Measurements from ENCODE around the gene CSTPP1. TPM values are rescaled to one million over a fixed set of nuclear protein-coding genes. Genes with fewer than 3 reads are reported as not detected.

The CSTPP1 gene
- total and polyA plus RNA-seq, 2 of the 8 experiments (the other 6 are each of a cell fraction or from before 2014, with no cell fraction given), result 24.2 to 28.7 TPM

DNA sequence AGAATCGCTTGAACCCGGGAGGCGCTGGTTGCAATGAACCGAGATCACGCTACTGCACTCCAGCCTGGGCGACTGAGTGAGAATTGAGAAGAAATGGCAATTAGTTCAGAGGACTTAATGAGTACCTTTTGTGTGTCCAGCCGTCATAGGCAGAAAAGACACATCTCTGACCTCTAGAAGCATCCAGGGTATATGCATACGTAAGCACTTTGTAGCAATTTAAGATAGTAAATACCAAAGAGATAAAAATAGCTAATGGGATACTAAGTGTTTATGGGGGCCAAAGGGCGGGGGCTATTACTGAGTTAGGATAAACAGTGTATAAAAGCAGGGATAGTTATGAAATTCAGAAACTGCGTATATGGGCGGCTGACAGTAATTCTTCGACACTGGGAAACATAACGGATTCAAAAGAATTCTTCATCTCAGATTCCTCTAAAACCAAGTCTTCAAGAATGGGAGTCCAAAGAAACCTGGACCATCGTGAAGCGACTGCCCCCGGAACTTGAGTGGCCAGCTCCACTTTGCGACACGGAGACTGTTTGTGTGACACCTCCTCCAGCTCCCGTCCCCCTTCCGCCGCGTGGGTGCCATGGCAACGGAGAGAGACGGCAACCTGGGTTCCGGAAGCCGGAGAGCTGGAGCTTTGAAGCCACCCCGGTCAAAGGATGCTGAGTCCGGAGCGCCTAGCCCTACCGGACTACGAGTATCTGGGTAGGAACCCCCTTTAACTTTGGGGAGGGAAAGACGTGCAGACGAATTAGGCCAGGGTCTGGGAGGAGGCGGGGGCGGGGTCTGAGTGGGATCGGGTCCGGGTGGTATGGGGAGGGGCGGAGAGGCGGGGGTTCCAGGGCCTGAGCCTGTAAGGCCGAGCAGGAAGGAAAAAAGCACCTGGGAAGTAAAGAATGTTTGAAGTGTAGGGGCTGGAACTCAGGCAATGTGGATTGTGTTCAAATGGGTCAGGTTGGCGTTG, at the start of gene CSTPP1 (continued):
- TF ChIP-seq EGR1 (IDR thresholded peaks at IDR 0.05; ENCODE audit: borderline replicate concordance, low read depth, low read length) (0 out of 2 replicates have a peak, but pooled peaks have one; percentile 14), SAP30 (IDR thresholded peaks at IDR 0.05; ENCODE audit: insufficient read depth, insufficient replicate concordance, low read length) (no peak), SP1 (IDR thresholded peaks at IDR 0.05; ENCODE audit: low read depth, low read length) (peak; percentile 45; the same call in 1 of the 2 replicates), CREB1 (IDR thresholded peaks at IDR 0.05) (peak; percentile 62; the same call in 1 of the 2 replicates), RAD21 (IDR thresholded peaks at IDR 0.05 in 1 of 2, conservative IDR thresholded peaks at IDR 0.05 in 1 of 2; ENCODE audit: low read depth in 2 of 2, low read length in 2 of 2) (peak; percentile 2 to 5; a peak in 1 of 4 replicates), MAFK (IDR thresholded peaks at IDR 0.05; ENCODE audit: low read depth, low read length) (no peak), RNF2 (IDR thresholded peaks at IDR 0.05; ENCODE audit: borderline replicate concordance, low read depth, low read length, missing control alignments, poor library complexity, severe bottlenecking) (no peak), SRF (IDR thresholded peaks at IDR 0.05; ENCODE audit: low read depth, low read length) (0 out of 2 replicates have a peak, but pooled peaks have one; percentile 39), TAF1 (IDR thresholded peaks at IDR 0.05; ENCODE audit: low read depth, low read length) (peak; percentile 80), EP300 (IDR thresholded peaks at IDR 0.05; ENCODE audit: borderline replicate concordance in 1 of 2, low read depth in 2 of 2, low read length in 2 of 2) (no peak), ASH2L (IDR thresholded peaks at IDR 0.05; ENCODE audit: low read length) (peak; percentile 72), SIX5 (IDR thresholded peaks at IDR 0.05; ENCODE audit: low read depth, low read length) (no peak; the same call in 1 of the 2 replicates), TCF12 (IDR thresholded peaks at IDR 0.05; ENCODE audit: low read depth, low read length) (no peak), SUZ12 (IDR thresholded peaks at IDR 0.05; ENCODE audit: low read length) (no peak), JUND (IDR thresholded peaks at IDR 0.05; ENCODE audit: low read length) (no peak)
- TF ChIP-seq, protein P1, sequence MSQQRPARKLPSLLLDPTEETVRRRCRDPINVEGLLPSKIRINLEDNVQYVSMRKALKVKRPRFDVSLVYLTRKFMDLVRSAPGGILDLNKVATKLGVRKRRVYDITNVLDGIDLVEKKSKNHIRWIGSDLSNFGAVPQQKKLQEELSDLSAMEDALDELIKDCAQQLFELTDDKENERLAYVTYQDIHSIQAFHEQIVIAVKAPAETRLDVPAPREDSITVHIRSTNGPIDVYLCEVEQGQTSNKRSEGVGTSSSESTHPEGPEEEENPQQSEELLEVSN (IDR thresholded peaks at IDR 0.05), result 0 out of 2 replicates have a peak, but pooled peaks have one; percentile 34
- TF ChIP-seq, protein P2, sequence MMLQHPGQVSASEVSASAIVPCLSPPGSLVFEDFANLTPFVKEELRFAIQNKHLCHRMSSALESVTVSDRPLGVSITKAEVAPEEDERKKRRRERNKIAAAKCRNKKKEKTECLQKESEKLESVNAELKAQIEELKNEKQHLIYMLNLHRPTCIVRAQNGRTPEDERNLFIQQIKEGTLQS (IDR thresholded peaks at IDR 0.05; ENCODE audit: insufficient read depth, low read depth, low read length), result no peak
- TF ChIP-seq, protein P3, sequence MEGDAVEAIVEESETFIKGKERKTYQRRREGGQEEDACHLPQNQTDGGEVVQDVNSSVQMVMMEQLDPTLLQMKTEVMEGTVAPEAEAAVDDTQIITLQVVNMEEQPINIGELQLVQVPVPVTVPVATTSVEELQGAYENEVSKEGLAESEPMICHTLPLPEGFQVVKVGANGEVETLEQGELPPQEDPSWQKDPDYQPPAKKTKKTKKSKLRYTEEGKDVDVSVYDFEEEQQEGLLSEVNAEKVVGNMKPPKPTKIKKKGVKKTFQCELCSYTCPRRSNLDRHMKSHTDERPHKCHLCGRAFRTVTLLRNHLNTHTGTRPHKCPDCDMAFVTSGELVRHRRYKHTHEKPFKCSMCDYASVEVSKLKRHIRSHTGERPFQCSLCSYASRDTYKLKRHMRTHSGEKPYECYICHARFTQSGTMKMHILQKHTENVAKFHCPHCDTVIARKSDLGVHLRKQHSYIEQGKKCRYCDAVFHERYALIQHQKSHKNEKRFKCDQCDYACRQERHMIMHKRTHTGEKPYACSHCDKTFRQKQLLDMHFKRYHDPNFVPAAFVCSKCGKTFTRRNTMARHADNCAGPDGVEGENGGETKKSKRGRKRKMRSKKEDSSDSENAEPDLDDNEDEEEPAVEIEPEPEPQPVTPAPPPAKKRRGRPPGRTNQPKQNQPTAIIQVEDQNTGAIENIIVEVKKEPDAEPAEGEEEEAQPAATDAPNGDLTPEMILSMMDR (IDR thresholded peaks at IDR 0.05; ENCODE audit: control extremely low read depth in 1 of 3, insufficient read depth in 1 of 3, low read depth in 1 of 3, low read length in 3 of 3), result no peak
